ENCODE results near the gene ITSN1. TPM values are rescaled to one million over a fixed set of nuclear protein-coding genes. Genes with fewer than 3 reads are reported as not detected.

Gene ITSN1
- total RNA-seq, 1 experiment from 2014 or later: 18.8 TPM

GRCh38 chr21:33944185-33944763, 302.0 kb downstream of the ITSN1 start:
- no peak for DNase-seq (ENCODE audit: extremely low read depth, low read depth)

- no peak for DNase-seq (ENCODE audit: extremely low read depth, low read depth)
These were observed 303.5 kb downstream of the ITSN1 start for GRCh38 chr21:33945652-33946270.

- DNase-seq (ENCODE audit: extremely low read depth, low read depth): peak; percentile 58
These were observed 305.3 kb downstream of the ITSN1 start for GRCh38 chr21:33947451-33948095.

GRCh38 chr21:33948096-33948950, 306.0 kb downstream of the ITSN1 start:
- no peak for DNase-seq (ENCODE audit: extremely low read depth, low read depth)

GRCh38 chr21:33948951-33949444, 306.7 kb downstream of the ITSN1 start:
- DNase-seq (ENCODE audit: extremely low read depth, low read depth): no peak

Other genes with a start within 250 kb of the ITSN1 start
- 67.4 and 68.9 TPM in 2 replicates for gene IFNGR2, start 239.1 kb upstream of the ITSN1 start, total RNA-seq (2014; rRNA removed; shearing (Covaris generic))
- gene TMEM50B, start 162.5 kb upstream of the ITSN1 start, total RNA-seq (2014; rRNA removed; shearing (Covaris generic)): 10.3 and 11.0 TPM in 2 replicates
- 0.61 and 0.74 TPM in 2 replicates for gene DNAJC28, start 150.8 kb upstream of the ITSN1 start, total RNA-seq (2014; rRNA removed; shearing (Covaris generic))
- 112 and 135 TPM in 2 replicates for gene GART, start 100.4 kb upstream of the ITSN1 start, total RNA-seq (2014; rRNA removed; shearing (Covaris generic))
- 68.1 and 76.1 TPM in 2 replicates for gene SON, start 99.5 kb upstream of the ITSN1 start, total RNA-seq (2014; rRNA removed; shearing (Covaris generic))
- gene DONSON, start 53.8 kb upstream of the ITSN1 start, total RNA-seq (2014; rRNA removed; shearing (Covaris generic)): 16.0 and 18.0 TPM in 2 replicates
- 15.9 and 29.0 TPM in 2 replicates for gene CRYZL1, start 760 bp upstream of the ITSN1 start, total RNA-seq (2014; rRNA removed; shearing (Covaris generic))